GM21619 (cell line): Measurements from ENCODE around the gene GPR146.
A peak's percentile ranks its signal among the peaks of the same experiment; 100 is the strongest.
"Not testable (repeated sequence)": the region's sequence is repeated elsewhere in the genome, so short reads cannot be mapped to it uniquely, and the experiment has no call there.

Experiments used
- ATAC-seq: cut with Tn5 transposase; IDR thresholded peaks from one replicate; pipeline ENCODE4 v1.9.1; 2021; ENCODE audit not compliant: unreplicated experiment

The GPR146 gene

GRCh38 chr7:1024876-1025742, 19.2 kb upstream of the GPR146 start:
- ATAC-seq: no peak

DNA sequence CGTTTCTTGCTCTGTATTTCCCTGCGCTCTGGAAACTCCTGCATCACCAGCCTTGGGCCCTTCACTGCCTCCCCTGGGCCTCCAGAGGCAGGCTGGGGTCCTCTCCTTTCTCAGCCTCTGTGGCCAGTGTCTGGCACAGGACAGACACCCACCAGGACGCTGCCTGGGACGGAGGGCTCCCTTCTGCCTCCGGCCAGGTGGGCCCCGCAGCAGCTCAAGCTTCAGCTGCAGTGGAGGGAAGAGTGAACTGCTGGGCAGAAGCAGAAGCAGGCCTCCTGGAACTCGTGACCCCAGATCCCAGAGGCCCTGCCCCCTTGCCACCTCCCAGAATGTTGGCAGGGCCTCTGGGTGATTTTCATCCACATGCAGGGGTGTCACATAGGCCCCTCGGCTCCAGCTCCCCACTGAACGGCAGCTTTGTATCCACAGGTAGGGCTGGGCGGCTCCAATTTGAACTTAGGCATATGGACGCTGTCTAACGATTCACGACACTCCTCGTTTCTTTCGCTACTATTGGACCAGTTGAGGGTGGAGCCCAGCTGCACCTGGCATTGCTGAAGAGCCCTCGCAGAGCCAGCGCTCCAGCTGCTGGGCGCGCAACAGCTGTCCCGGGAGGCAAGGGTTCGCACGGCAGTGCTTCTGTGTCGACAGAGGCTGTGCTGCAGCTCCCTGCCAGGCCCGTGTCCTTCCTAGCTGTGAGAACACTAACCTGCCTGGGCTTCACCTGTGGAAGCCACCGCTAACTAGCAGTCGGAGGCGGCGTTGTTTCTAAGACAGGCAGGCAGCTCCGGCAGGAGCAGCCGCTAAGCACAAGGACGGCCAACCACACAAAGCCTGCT, 18.4 kb upstream of the GPR146 start:
- ATAC-seq: no peak

DNA sequence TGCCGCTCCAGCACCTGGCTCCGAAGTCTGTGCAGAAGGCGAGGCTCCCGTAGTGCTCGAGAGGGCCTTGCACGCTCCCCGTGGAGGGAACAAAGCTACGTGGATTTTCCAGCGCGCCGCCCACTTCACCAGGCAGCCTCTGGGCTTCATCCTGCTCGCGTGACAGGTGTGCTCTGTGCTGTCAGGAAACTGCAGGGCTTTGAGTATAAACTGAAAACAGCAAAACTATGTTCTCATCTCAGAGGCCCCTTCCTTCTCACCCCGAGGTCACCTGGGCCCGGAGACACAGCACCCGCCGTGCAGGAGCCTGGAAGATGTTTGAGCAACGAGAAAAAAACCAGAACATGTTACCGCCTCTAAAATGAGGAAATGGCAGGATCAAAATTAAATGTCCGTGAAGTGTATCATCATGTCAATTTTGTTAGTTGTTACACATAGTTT, 17.6 kb upstream of the GPR146 start:
- no peak for ATAC-seq

GRCh38 chr7:1027242-1028043, 16.9 kb upstream of the GPR146 start:
- peak; percentile 3 for ATAC-seq

- peak; percentile 38 for ATAC-seq
Measured at GRCh38 chr7:1028044-1028770, 16.1 kb upstream of the GPR146 start.

DNA sequence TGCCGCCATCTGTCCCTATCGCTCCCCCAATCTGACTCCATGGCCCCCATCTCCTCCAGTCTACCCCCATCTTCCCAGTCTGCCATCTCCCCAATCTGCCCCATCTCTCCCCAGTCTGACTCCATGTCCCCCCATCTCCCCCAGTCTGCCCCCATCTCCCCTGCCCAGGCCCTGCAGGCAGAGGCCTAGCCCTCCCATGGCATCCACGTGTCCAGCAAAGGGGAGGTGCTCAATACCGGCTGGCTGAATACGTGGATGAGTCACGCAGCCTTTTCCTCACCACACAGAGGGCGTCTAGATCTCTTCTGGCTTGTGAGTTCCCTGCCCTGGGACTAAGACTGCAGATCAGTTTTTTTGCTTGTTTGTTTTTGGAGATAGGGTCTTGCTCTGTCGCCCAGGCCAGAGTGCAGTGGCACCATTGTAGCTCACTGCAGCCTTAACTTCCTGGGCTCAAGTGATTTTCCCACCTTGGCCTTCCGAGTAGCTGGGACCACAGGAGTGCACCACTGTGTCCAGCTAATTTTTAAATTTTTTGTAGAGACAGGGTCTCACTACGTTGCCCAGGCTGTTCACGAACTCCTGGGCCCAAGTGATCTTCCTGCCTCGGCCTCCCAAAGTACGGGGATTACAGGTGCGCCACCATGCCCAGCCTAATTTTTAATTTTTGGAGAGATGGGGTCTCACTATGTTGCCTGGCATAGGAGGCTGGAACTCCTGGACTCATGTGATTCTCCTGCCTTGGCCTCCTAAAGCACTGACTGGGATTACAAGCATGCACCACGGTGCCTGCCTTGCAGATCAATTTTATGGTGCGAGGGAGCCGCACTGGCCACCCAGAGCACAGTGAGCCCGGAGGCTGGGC, 15.3 kb upstream of the GPR146 start:
- no peak for ATAC-seq

GRCh38 chr7:1029637-1030443, 14.5 kb upstream of the GPR146 start:
- ATAC-seq: no peak

DNA sequence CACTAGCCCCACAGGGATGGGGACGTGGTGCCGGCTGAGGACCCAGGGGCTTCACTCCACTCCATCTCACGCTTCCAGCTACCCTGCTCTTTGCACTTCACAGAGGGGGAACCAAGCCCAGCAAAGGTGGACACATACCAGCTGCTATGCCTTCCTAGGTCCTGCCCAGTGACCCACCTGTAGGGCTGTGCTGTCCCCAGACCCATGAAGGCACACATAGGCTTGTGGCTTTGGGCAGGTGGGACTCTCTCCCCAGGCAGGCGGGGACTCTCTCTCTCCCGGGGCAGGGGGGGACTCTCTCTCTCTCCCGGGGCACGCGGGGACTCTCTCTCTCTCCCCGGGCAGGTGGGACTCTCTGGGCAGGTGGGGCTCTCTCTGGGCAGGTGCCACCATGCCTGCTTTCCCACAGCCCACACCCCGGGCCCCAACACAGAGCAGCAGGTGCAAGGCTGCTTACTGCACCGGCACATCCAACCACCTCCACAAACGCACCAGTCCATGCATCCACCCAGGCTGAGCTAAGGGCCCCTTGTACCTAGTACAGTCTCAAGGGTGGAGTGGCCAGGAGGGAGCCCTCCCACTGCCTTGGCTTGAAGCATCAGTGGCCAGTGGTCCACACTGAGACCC, 13.8 kb upstream of the GPR146 start:
- no peak for ATAC-seq

GRCh38 chr7:1031716-1032455, 12.5 kb upstream of the GPR146 start:
- ATAC-seq: no peak

DNA sequence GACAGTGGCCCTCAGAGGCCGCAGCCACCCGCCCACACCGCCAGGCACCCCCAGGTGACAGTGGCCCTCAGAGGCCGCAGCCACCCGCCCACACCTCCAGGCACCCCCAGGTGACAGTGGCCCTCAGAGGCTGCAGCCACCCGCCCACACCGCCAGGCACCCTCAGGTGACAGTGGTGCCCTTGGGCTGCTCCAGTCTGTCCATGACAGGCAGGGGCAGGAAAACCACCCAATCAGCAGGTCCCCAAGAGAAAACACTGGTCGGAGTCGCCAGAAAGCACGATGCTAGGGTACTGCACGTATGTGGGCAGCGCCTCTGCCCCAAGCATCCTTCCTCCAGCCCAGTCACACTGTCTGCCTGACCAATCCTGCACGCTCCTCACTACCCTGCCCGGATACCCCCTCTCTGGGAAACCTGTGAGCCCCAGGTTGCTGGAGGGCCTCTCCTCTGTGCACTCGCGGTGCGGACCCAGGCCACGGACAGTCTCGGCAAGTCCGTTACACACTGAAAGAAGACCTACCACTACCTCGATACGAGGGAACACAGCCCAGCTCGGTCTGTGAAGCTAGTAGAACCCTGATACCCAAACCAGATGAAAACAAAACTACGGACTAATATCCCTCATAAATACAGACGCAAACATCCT, 11.7 kb upstream of the GPR146 start:
- no peak for ATAC-seq

DNA sequence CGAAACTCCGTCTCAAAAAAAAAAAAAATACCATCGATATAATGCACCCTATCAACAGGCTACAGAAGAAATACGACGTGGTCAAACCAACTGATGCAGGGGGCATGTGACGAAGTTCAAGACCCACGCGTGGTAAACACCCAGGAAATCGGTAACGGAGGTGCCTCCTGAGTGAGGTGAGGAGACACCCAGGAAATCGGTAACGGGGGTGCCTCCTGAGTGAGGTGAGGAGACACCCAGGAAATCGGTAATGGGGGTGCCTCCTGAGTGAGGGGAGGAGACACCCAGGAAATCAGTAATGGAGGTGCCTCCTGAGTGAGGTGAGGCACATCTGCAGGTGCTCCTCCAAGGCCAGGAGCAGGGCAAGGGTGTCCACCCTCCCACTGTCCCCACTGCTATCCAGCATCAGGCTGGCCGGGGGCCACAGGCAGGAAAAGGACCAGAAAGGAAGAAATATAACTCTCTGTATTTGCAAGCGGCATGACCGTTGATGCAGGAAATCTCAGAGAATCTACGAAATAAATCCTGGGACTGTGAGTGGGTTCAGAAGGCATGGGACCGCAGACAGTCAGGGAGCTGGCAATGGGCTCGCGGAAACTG, 10.7 kb upstream of the GPR146 start:
- ATAC-seq: no peak

- ATAC-seq: not testable (repeated sequence)
Measured at GRCh38 chr7:1034769-1035168, 9.6 kb upstream of the GPR146 start.

GRCh38 chr7:1036164-1036928, 8.0 kb upstream of the GPR146 start:
- ATAC-seq: not testable (repeated sequence)

DNA sequence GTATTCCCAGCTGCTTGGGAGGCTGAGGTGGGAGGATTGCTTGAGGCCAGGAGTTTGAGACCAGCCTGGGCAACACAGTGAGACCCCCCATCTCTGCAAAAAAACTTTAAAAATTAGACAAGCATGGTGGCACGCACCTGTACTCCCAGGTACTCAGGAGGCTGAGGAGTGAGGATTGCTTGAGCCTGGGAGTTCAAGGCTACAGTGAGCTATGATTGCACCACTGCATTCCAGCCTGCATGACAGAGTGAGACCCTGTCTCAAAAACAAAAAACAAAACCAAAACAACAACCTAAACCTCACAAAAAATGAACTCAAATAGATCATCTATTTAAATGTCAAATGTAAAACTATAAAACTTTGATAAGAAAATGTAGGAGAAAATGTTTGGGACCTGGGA, 4.1 kb upstream of the GPR146 start:
- ATAC-seq: not testable (repeated sequence)

GRCh38 chr7:1040790-1041189, 3.6 kb upstream of the GPR146 start:
- ATAC-seq: no peak
